ENCODE measurements around the gene RBMS1.

Gene RBMS1

GRCh38 chr2:160407393-160408172, 86.0 kb downstream of the RBMS1 start:
- DNase-seq, result no peak

- no peak for DNase-seq
These were observed 86.8 kb downstream of the RBMS1 start for GRCh38 chr2:160406591-160407392.

GRCh38 chr2:160405077-160405867, 88.3 kb downstream of the RBMS1 start:
- DNase-seq, result no peak

GRCh38 chr2:160402997-160403979, 90.3 kb downstream of the RBMS1 start:
- no peak for DNase-seq

GRCh38 chr2:160402501-160402900, 91.1 kb downstream of the RBMS1 start:
- no peak for DNase-seq

- no peak for DNase-seq
These were observed 91.7 kb downstream of the RBMS1 start for GRCh38 chr2:160401895-160402294.

- no peak for DNase-seq
These were observed 93.7 kb downstream of the RBMS1 start for GRCh38 chr2:160399880-160400279.

GRCh38 chr2:160397530-160397865, 96.1 kb downstream of the RBMS1 start:
- DNase-seq, result no peak

GRCh38 chr2:160394153-160394552, 99.5 kb downstream of the RBMS1 start:
- no peak for DNase-seq

GRCh38 chr2:160392201-160392600, 101.4 kb downstream of the RBMS1 start:
- no peak for DNase-seq

- no peak for DNase-seq
These were observed 102.8 kb downstream of the RBMS1 start for GRCh38 chr2:160390544-160391455.

- no peak for DNase-seq
These were observed 103.7 kb downstream of the RBMS1 start for GRCh38 chr2:160389875-160390274.

GRCh38 chr2:160388464-160389263, 104.9 kb downstream of the RBMS1 start:
- DNase-seq, result no peak

- DNase-seq, result no peak
These were observed 105.9 kb downstream of the RBMS1 start for GRCh38 chr2:160387558-160388262.

- DNase-seq, result no peak
These were observed 108.8 kb downstream of the RBMS1 start for GRCh38 chr2:160384791-160385190.

- DNase-seq, result no peak
These were observed 112.1 kb downstream of the RBMS1 start for GRCh38 chr2:160381425-160381951.

- DNase-seq, result no peak
These were observed 113.0 kb downstream of the RBMS1 start for GRCh38 chr2:160380611-160381010.

GRCh38 chr2:160380000-160380570, 113.5 kb downstream of the RBMS1 start:
- no peak for DNase-seq

- no peak for DNase-seq
These were observed 114.2 kb downstream of the RBMS1 start for GRCh38 chr2:160379399-160379798.
